GM19397 (cell line): ENCODE data around the gene ZNF319.

Experiments used
- ATAC-seq: cut with Tn5 transposase; IDR thresholded peaks from one replicate; pipeline ENCODE4 v1.9.1; 2021; ENCODE audit warnings: mild to moderate bottlenecking, moderate library complexity; ENCODE audit not compliant: unreplicated experiment

ZNF319 gene

GRCh38 chr16:57957673-57958392 lies 42.6 kb downstream of the ZNF319 start:
- no peak for ATAC-seq

DNA sequence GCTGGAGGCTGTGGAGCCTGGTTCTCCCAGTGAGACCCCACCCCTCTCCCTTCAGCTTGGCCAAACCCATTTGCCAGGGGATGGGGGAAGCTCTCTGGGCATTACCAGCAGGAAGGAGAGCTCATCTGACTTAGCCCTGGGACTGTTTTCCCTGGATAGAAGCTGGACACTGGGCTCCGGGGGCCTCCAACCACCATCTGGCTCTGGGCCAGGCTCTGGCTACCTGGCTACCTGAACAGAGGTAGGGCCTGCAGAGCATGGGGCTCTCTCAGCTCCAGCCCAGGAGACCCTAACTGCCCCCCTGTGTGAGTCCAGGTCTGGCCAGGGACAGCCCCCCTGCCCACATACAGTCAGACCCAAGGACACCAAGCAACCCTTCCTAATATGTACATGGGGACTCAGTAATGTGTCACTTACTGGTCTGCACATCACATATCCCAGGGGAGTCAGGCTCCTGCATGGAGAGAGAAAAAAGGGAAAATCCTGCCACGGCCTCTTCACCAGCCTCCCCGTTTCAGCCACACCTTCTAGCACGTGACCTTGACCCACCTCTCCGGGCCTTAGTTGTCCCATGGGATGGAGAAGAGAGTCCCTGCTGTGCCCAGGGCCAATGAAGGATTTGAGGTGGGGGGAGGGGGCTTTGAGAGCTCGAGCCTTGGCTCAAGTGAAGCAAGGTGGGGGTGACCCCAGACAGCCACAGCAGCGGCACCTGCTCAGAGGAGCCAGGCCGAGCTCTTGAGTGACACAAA lies 43.4 kb downstream of the ZNF319 start:
- ATAC-seq = no peak

DNA sequence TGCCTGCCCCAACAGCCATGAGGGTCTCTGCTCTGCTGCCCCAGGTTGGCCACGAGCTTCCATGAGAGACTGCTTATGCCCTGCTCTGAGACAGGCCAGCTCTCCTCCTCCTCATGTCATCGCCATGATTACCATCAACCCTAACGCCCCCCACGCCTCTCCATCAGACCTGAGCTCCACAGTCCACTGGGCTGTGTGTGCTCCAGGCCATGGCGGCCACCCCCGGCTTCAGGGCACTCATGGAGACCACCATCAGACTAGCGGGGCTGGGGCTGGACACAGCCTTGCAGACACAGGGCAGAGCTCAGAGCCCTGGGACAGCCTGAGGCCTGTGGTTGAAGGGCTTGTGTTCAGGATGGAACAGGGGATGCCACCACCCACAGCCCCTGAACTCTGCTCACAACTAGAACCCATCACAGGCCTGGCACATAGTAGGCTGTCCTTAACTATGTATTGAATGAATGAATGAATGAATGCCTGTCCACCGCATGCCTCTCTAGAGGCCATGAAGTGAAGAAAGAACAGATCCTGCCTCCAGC lies 44.1 kb downstream of the ZNF319 start:
- no peak for ATAC-seq

GRCh38 chr16:57955572-57956188 lies 44.8 kb downstream of the ZNF319 start:
- no peak for ATAC-seq

DNA sequence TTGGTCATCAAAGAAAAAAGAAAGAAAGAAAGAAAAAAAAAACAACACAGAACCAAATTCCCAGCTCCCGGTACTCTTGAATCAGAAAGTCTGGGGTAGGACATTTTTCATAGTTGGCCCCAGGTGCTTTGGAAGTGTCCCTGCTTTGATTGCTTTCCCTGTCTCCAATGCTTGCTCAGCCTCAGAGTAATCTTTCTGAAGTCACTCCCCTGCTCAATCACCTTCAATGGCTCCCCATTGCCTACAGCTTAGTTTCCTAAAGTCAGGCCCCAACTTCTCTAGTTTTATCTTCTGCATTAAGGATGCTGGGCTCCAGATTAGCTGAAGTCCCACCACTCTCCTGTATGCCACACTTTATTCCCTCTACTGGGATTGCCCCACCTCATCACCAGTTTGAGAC lies 46.6 kb downstream of the ZNF319 start:
- no peak for ATAC-seq

DNA sequence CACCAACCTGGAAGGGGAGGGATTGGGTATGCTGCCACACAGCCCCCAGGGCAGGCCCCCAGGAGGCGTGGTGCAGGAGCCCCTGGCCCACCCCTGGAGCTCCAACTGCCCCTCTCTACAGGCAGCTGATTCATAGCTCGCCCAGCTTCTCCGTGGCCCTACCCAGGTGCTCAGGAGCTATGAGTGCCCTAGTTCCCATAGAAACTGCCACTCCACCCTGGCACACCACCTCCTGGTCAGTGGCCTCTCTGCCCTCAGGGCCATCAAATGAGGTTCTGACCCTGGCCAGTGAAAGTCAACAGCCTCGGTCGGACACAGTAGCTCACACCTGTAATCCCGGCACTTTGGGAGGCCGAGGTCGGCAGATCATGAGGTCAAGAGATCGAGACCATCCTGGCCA lies 47.6 kb downstream of the ZNF319 start:
- no peak for ATAC-seq

DNA sequence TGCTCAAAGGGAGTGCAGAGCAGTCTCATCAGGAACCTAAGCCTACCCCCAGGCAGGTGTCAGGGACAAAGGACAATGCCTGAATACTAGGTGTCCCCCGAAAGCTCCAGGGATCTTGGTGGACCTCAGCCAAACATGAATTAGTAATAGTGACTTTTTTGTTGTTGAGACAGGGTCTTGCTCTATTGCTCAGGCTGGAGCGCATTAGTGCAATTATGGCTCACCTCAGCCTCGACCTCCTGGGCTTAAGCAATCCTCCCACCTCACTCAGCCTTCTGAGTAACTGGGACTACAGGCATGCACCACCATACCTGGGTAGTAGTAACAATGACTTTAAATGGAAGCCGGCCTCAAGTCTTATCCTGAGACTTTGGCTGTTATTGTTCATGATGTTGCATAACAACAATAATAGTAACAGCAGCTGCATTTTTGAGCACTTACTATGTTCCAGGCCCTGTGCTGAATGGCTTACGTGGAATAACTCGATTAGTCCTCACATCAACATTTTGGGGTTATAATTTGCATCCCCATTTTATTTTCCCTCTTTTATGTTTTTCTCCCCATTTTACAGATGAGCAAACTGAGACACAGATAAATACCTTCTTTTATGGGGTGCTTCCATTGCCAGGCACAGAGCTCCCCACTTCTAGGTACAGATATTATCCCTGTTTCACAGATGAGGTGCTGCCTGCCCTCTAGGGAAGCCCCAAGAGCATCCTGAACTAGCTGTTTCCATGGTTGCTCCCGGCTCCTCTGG lies 49.1 kb downstream of the ZNF319 start:
- no peak for ATAC-seq

DNA sequence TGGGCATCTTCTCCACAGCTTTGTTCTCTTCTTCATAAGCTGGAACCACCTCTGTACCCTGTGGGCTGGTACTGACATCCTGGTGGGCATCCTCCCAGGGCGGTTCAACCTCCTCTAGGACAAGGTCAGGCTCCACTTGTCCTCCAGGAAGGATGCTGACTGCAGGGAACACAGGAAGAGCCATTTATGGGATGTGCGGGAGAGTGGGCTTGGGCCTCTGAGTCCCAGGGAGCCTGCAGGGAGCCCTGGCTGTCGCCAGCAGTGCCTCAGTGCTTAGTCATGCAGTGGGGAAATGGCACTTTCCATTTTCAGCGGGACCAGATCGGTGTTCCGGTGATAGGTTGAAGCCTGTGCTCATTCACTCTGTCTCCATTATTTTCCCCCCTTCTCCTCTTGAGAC lies 50.1 kb downstream of the ZNF319 start:
- no peak for ATAC-seq

GRCh38 chr16:57949595-57950238 lies 50.8 kb downstream of the ZNF319 start:
- no peak for ATAC-seq

DNA sequence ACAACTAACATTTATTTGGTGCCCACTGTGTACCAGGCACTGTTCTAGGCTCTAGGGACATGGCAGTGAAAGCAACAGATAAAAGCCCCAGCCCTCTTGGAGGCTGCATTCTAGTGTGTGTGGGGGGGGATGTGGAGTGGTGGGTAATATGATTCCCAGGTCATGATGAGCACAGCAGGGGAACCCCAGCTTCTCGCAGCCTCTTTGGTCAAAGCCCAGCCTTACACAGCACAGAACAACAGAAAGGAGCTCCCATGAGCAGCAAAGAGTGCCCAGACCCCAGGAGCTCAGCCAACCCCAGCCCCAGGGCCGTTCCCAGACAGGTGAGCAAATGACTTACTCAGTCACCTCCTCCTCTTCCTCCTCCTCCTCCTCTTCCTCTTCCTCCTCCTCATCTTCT lies 51.5 kb downstream of the ZNF319 start:
- no peak for ATAC-seq

- ATAC-seq = no peak
Measured at GRCh38 chr16:57948027-57948426, 52.4 kb downstream of the ZNF319 start.

- no peak for ATAC-seq
Measured at GRCh38 chr16:57947261-57947660, 53.2 kb downstream of the ZNF319 start.

DNA sequence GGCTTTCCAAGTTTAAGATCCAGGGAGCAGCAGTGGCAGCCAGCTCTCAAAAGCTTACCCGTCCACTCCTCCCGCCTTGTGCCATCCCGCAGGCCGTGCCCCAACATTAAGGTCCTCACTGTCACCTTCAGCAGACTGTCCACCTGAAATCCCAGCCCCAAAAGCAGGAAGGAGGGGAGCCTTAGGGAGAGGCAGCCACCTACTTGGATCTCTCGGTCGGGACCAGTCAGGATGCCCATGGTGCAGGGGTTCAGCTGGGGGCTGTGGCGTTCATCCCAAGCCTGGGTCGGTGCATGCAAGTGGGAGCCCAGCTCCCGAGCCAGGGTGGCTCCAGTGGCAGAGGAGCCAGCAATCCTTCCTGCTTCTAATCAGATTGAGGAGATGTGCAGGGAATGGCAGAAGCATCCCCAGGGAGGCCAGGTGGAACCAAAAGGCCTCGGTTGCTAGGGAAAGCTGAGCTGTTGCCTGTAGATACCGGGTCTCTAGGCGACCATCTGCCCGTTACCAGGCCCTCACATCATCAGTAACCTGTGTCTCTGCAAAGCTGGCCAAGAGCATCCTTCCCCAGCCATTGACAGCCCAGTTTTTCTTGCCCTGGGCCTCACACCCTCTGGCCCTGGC lies 54.2 kb downstream of the ZNF319 start:
- ATAC-seq = no peak

- ATAC-seq = no peak
Measured at GRCh38 chr16:57945740-57946138, 54.7 kb downstream of the ZNF319 start.

GRCh38 chr16:57944970-57945739 lies 55.3 kb downstream of the ZNF319 start:
- ATAC-seq = no peak
